Dendritic cell treated with granulocyte-macrophage colony-stimulating factor and Interleukin-4, amounts not matched to agents 40 ng/mL and 50 ng/mL, for 4 days (primary cell): ENCODE data around the gene DUOX2.
"Not testable (repeated sequence)": the region's sequence is repeated elsewhere in the genome, so short reads cannot be mapped to it uniquely, and the experiment has no call there.

Experiments used
- H3K27ac Mint-ChIP-seq: one replicate; pipeline ENCODE4 v1.8.0; 2022; ENCODE audit warnings: mild to moderate bottlenecking, mixed read lengths
- H3K27me3 Mint-ChIP-seq: one replicate; pipeline ENCODE4 v1.8.0; 2022; ENCODE audit warnings: mild to moderate bottlenecking, mixed read lengths
- H3K36me3 Mint-ChIP-seq: one replicate; pipeline ENCODE4 v1.8.0; 2022; ENCODE audit warnings: low read depth, mixed read lengths
- H3K4me1 Mint-ChIP-seq: one replicate; pipeline ENCODE4 v1.8.0; 2022; ENCODE audit warnings: low read depth, mixed read lengths
- H3K4me3 Mint-ChIP-seq: one replicate; pipeline ENCODE4 v1.8.0; 2022; ENCODE audit warnings: mild to moderate bottlenecking, moderate library complexity, mixed read lengths
- H3K9me3 Mint-ChIP-seq: one replicate; pipeline ENCODE4 v1.8.0; 2022; ENCODE audit warnings: mixed read lengths
- intact Hi-C: fragments of 100-400 bp; cut with micrococcal nuclease; formaldehyde crosslinking; loops from one replicate; pipeline ENCODE4 v1.15.0; 2022

The DUOX2 gene

DNA sequence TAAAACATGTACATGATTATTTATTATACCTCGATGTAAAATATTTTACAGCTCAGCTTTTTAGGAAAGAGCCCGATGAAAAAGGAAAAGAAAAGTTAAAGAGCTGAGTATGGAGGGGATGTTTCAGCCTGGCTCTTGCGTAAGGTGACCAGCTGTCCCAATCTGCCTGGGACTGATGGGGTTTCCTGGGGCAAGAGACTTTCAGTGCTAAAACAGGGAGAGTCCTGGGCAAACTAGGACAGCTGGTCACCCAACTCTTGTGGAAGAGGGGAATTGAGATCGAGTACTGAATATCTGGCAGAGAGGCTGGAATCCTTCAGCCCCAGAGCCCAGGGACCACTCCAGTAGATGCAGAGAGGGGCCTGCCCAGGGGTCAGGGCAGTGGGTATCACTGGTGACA lies 21.0 kb downstream of the DUOX2 start:
- H3K4me3 Mint-ChIP-seq, result no peak overlapping the region
- peaks cover 6% of the 10 kb centered on the region for H3K27me3 Mint-ChIP-seq
- no peaks in the 10 kb centered on the region for H3K4me1 Mint-ChIP-seq
- intact Hi-C loops, result no loop called here
- no peaks in the 10 kb centered on the region for H3K36me3 Mint-ChIP-seq
- no peaks in the 10 kb centered on the region for H3K9me3 Mint-ChIP-seq
- H3K27ac Mint-ChIP-seq, result no peak overlapping the region

DNA sequence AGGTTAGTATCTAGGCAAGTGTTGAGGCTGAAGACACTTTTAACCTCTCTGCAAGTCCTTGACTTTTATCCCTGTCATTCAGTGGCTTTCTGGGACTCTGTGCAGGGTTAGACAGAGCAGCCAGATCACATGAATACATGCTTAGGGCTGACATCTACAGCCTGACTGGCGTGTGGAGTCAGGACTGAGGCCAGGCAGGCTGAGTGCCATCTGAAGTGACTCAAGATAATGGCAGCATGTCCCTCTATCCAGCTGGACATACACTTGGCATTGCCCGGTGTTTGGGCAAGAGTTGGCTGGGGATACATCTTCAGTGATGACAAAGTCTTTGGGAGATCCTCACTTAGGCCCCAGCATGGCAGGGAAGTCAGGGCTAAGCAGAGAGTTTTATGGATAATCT lies 22.4 kb downstream of the DUOX2 start:
- no peak overlapping the region for H3K4me3 Mint-ChIP-seq
- H3K4me1 Mint-ChIP-seq, result no peaks in the 10 kb centered on the region
- intact Hi-C loops, result no loop called here
- no peak overlapping the region for H3K27ac Mint-ChIP-seq
- H3K9me3 Mint-ChIP-seq, result no peaks in the 10 kb centered on the region
- H3K27me3 Mint-ChIP-seq, result peaks cover 7% of the 10 kb centered on the region
- no peaks in the 10 kb centered on the region for H3K36me3 Mint-ChIP-seq

GRCh38 chr15:45091161-45091560 lies 22.8 kb downstream of the DUOX2 start:
- intact Hi-C loops, result no loop called here
- no peak overlapping the region for H3K27ac Mint-ChIP-seq
- H3K4me1 Mint-ChIP-seq, result no peaks in the 10 kb centered on the region
- H3K27me3 Mint-ChIP-seq, result peaks cover 7% of the 10 kb centered on the region
- H3K36me3 Mint-ChIP-seq, result no peaks in the 10 kb centered on the region
- no peak overlapping the region for H3K4me3 Mint-ChIP-seq
- no peaks in the 10 kb centered on the region for H3K9me3 Mint-ChIP-seq

DNA sequence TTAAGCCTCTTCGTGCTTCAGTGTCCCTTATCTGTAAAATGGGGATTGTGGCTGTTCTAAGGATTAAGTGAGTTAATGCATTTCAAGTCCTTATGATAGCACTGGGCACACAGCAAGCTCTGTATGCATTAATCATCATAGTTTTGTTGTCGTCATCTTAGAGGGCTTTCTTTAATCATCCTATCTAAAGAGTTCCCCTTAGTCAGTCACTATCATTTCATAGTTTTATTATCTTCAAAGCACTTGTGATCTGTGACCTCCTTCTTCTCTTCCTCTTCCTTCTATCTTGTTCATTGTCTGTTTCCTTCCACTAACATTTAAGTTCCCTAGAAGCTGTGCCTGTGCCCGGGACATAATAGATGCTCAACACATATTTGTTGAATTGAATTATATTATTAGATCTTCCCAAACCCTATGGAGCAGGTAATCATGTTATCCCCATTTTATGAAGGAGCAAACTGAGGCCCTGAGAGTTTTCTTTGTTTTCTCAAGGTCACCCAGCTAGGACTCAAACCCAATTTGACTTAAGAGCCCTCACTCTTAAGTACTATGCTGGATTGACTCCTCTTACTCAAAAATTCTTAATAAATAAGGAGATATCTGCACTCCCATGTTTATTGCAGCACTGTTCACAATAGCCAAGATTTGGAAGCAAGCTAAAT lies 24.1 kb downstream of the DUOX2 start:
- H3K4me1 Mint-ChIP-seq, result no peaks in the 10 kb centered on the region
- H3K4me3 Mint-ChIP-seq, result no peak overlapping the region
- no peaks in the 10 kb centered on the region for H3K36me3 Mint-ChIP-seq
- H3K27ac Mint-ChIP-seq, result no peak overlapping the region
- H3K9me3 Mint-ChIP-seq, result no peaks in the 10 kb centered on the region
- intact Hi-C loops, result no loop called here
- peaks cover 7% of the 10 kb centered on the region for H3K27me3 Mint-ChIP-seq

- no peaks in the 10 kb centered on the region for H3K36me3 Mint-ChIP-seq
- H3K27me3 Mint-ChIP-seq, result peaks cover 7% of the 10 kb centered on the region
- intact Hi-C loops, result no loop called here
- H3K27ac Mint-ChIP-seq, result no peak overlapping the region
- no peak overlapping the region for H3K4me3 Mint-ChIP-seq
- no peaks in the 10 kb centered on the region for H3K9me3 Mint-ChIP-seq
- no peaks in the 10 kb centered on the region for H3K4me1 Mint-ChIP-seq
Measured at GRCh38 chr15:45088801-45089711, 24.9 kb downstream of the DUOX2 start.

DNA sequence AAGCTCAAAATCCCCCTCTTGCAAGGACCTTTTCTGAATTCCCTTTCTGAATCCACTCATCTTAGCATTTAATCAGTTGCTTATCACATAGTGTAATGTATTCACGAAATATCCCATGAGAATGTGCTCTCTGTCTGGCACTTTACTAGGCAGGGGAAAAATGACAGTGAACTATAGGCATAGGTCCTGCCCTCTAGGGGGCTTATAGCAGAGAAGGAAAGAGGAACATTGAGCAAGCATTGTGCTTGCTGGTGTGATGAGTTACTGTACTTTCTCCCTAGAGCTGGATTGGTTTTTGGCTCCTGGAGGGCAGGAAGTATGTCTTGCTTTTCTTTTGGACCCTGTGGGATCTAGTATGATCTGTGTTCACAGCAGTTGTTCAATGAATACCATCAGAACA lies 26.5 kb downstream of the DUOX2 start:
- H3K27me3 Mint-ChIP-seq, result peaks cover 6% of the 10 kb centered on the region

GRCh38 chr15:45084163-45084562 lies 29.8 kb downstream of the DUOX2 start:
- intact Hi-C loops, result no loop called here
- Mint-ChIP-seq H3K4me1 (no peaks in the 10 kb centered on the region), H3K9me3 (no peaks in the 10 kb centered on the region), H3K36me3 (no peaks in the 10 kb centered on the region), H3K4me3 (no peak overlapping the region), H3K27ac (no peak overlapping the region), H3K27me3 (peaks cover 2% of the 10 kb centered on the region)

More for the DNA sequence above, 26.5 kb downstream of the DUOX2 start:
- intact Hi-C loops, result no loop called here
- Mint-ChIP-seq H3K36me3 (no peaks in the 10 kb centered on the region), H3K4me1 (no peaks in the 10 kb centered on the region), H3K27ac (no peak overlapping the region), H3K9me3 (no peaks in the 10 kb centered on the region), H3K4me3 (no peak overlapping the region)

DNA sequence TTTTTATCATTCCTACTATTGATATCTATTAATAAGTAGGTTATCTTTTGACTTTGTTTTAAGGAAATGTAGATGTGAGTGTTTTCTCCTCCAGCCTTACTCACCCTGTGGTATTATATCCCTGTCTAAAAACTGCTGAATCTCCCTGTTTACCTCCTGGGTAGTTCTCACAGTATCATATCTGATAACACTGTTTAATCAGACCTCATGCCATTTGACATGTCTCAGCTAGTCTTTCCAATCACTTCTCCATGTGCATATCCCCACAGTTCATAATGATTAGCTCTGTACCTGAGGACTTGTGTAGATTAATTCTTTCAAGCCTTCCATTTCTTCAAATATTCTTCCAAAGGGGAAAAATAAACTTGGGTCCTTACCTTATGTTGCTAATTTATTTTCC lies 30.7 kb downstream of the DUOX2 start:
- Mint-ChIP-seq H3K27ac (no peak overlapping the region), H3K4me3 (no peak overlapping the region), H3K4me1 (no peaks in the 10 kb centered on the region), H3K9me3 (no peaks in the 10 kb centered on the region), H3K36me3 (no peaks in the 10 kb centered on the region), H3K27me3 (peaks cover 2% of the 10 kb centered on the region)
- intact Hi-C loops, result no loop called here

GRCh38 chr15:45082412-45082811 lies 31.6 kb downstream of the DUOX2 start:
- H3K9me3 Mint-ChIP-seq, H3K4me1 Mint-ChIP-seq, H3K27ac Mint-ChIP-seq, intact Hi-C loops, H3K4me3 Mint-ChIP-seq, H3K27me3 Mint-ChIP-seq, H3K36me3 Mint-ChIP-seq: not testable (repeated sequence)

DNA sequence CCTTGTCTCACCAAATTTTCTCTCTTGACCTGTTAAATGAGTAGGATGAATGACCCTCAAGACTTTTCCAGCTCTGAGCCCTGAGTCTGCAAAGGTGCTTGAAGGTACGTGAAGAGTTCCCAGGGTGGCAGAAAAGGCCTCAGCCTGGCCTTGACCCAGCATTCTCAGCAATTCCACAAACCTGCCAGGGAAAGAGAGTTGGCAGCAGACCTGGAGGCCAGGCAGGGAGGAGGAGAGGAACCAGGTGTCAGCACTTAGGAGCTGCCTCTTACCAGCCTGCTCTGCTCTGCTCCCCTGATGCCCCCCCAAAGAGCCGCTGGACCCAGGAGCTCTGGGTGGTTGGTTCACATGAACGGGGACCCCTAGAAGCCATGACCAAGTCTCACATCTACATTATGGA lies 33.4 kb downstream of the DUOX2 start:
- not testable (repeated sequence) for H3K9me3 Mint-ChIP-seq

DNA sequence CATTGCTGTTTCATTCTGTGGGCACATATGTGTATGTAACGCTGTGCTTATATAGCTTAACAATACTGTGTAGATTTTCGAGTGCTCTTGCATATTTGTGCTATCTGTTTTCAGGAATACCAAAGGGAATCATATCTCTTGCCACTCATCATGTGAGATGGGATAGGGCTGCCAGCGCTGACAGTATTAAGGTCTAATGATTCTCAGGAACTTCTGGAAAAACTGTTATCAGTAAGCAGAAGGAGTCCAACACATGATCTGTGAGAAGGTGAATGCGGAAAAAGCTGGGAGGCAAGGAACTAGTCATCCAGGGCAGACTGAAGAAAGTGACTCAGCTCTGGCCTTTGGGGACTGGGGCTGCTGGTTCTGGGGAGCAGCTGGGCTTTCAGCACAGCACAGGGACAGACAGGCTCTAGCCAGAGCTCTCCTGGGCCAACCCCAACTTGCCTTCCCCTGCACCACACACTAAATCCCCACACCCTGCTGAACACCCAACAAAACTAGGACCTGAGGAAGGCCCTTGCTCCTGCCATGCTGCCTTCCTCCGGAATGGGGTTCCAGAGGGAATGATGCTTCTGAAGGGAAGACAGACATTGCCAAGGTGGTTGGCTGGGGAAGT lies 34.2 kb downstream of the DUOX2 start:
- H3K9me3 Mint-ChIP-seq, intact Hi-C loops, H3K36me3 Mint-ChIP-seq, H3K27ac Mint-ChIP-seq, H3K4me1 Mint-ChIP-seq, H3K4me3 Mint-ChIP-seq, H3K27me3 Mint-ChIP-seq: not testable (repeated sequence)

More for the DNA sequence above, 33.4 kb downstream of the DUOX2 start:
- H3K36me3 Mint-ChIP-seq, H3K27ac Mint-ChIP-seq, intact Hi-C loops, H3K4me3 Mint-ChIP-seq, H3K27me3 Mint-ChIP-seq, H3K4me1 Mint-ChIP-seq: not testable (repeated sequence)

GRCh38 chr15:45079201-45079600 lies 34.8 kb downstream of the DUOX2 start:
- H3K27me3 Mint-ChIP-seq, H3K27ac Mint-ChIP-seq, intact Hi-C loops, H3K9me3 Mint-ChIP-seq, H3K4me3 Mint-ChIP-seq, H3K36me3 Mint-ChIP-seq, H3K4me1 Mint-ChIP-seq: not testable (repeated sequence)

- H3K4me1 Mint-ChIP-seq, H3K27me3 Mint-ChIP-seq, intact Hi-C loops, H3K36me3 Mint-ChIP-seq, H3K4me3 Mint-ChIP-seq, H3K9me3 Mint-ChIP-seq: not testable (repeated sequence)
- H3K27ac Mint-ChIP-seq, result peak overlapping the region; percentile 51
Measured at GRCh38 chr15:45077391-45077790, 36.6 kb downstream of the DUOX2 start.

- H3K4me1 Mint-ChIP-seq, H3K27me3 Mint-ChIP-seq, H3K9me3 Mint-ChIP-seq, H3K36me3 Mint-ChIP-seq, H3K4me3 Mint-ChIP-seq, intact Hi-C loops, H3K27ac Mint-ChIP-seq: not testable (repeated sequence)
Measured at GRCh38 chr15:45075440-45076320, 38.3 kb downstream of the DUOX2 start.
